WERI-Rb-1 (cell line): ENCODE measurements around the gene IL4R.

Experiments
- DNase-seq: peaks from one replicate; pipeline ENCODE4 v3.0.0-alpha.2; 2020
- H3K27ac ChIP-seq: fragments of 250-450 bp; sonication (Bioruptor Pico); 2 replicates; pipeline ENCODE4 v1.5.1; 2020; ENCODE audit warnings: mild to moderate bottlenecking, moderate library complexity
- H3K27me3 ChIP-seq: fragments of 250-450 bp; sonication (Bioruptor Pico); 2 replicates; pipeline ENCODE4 v1.5.1; 2021; ENCODE audit warnings: mild to moderate bottlenecking, low read depth, moderate library complexity; ENCODE audit not compliant: insufficient read depth, severe bottlenecking
- H3K36me3 ChIP-seq: fragments of 250-450 bp; sonication (Bioruptor Pico); 2 replicates; pipeline ENCODE4 v1.5.1; 2020; ENCODE audit warnings: mild to moderate bottlenecking, moderate library complexity
- H3K4me3 ChIP-seq: 2 replicates; pipeline ENCODE4 v1.5.1; 2011; ENCODE audit warnings: low read depth, mild to moderate bottlenecking, control low read depth, low read length
- H3K9me3 ChIP-seq: fragments of 250-450 bp; sonication (Bioruptor Pico); 2 replicates; pipeline ENCODE4 v1.5.1; 2021; ENCODE audit warnings: mild to moderate bottlenecking, moderate library complexity; ENCODE audit not compliant: severe bottlenecking
- CTCF ChIP-seq: IDR thresholded peaks from 2 replicates; pipeline ENCODE4 v1.5.1; 2011; ENCODE audit warnings: low read depth, mild to moderate bottlenecking, control low read depth, inconsistent platforms, low read length

IL4R gene

GRCh38 chr16:27275394-27275793 lies 38.4 kb upstream of the IL4R start:
- no peak for TF ChIP-seq CTCF
- Histone ChIP-seq H3K9me3 (no peaks in the 10 kb centered on the region), H3K27me3 (no peaks in the 10 kb centered on the region), H3K36me3 (no peaks in the 10 kb centered on the region), H3K4me3 (no peak overlapping the region), H3K27ac (no peak overlapping the region)
- no peak for DNase-seq

- Histone ChIP-seq H3K36me3 (no peaks in the 10 kb centered on the region), H3K27me3 (no peaks in the 10 kb centered on the region), H3K9me3 (no peaks in the 10 kb centered on the region), H3K4me3 (no peak overlapping the region), H3K27ac (no peak overlapping the region)
- TF ChIP-seq CTCF = no peak
- no peak for DNase-seq
These were observed 32.5 kb upstream of the IL4R start for GRCh38 chr16:27281243-27281642.

DNA sequence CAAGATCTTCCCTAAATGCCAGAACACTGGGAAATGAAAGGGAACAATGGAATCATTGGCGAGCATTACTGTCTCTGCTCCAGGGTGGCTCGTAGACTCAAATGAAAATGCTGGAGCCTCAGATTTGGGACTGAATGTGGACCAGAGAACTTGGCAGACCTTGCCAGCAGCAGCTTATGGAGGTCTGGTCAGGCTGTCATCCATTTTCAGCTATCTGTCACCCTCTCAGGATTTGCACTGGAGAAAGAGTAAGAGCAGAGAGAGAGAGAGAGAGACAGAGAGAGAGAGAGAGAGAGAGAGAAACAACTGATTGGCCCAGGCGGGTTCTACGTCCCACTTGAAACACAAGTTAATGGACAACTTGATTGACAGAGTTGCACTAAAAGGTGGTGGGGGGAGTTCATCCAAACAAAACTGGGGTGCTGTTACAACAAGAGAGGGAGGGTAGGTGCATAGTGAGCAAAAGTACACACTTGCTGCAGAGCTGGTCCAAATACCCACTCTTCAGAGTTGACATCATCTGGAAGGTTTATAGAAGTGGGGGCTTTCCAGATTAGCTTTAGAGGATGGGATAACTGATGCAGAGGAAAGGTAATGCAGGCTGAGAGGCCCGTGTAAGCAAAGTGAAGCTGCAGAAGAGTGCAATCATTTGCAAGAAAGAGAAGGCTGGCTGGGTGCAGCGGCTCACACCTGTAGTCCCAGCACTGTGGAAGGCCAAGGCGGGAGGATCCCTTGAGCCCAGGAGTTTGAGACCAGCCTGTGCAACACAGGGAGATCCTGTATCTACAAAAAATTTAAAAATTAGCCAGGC lies 28.7 kb upstream of the IL4R start:
- Histone ChIP-seq H3K36me3 (no peaks in the 10 kb centered on the region), H3K9me3 (no peaks in the 10 kb centered on the region), H3K27ac (no peak overlapping the region), H3K27me3 (no peaks in the 10 kb centered on the region), H3K4me3 (no peak overlapping the region)
- DNase-seq = no peak
- TF ChIP-seq CTCF = no peak

- TF ChIP-seq CTCF = no peak
- Histone ChIP-seq H3K36me3 (no peaks in the 10 kb centered on the region), H3K27me3 (no peaks in the 10 kb centered on the region), H3K4me3 (no peak overlapping the region), H3K27ac (no peak overlapping the region), H3K9me3 (no peaks in the 10 kb centered on the region)
- DNase-seq = no peak
These were observed 28.0 kb upstream of the IL4R start for GRCh38 chr16:27285676-27286196.

DNA sequence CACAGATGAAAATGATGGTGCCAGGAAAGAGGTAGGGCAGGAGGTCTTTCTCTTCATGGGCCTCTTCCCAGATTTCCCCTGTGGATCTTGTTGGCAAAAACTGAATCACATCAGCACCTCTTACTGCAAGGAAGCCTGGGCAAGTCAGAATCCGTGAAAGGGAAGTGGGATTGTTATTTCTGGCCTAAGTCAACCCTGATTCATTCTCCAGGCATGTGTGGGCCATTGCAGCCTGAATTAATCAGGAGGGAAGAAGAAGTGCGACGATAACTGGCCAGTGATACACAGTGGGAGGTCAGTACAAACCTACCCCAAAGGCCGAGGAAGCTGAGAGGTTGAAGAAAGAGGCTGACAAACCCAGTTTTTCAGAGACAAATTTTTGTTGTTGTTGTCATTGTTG lies 27.3 kb upstream of the IL4R start:
- Histone ChIP-seq H3K4me3 (no peak overlapping the region), H3K9me3 (no peaks in the 10 kb centered on the region), H3K27me3 (no peaks in the 10 kb centered on the region), H3K36me3 (no peaks in the 10 kb centered on the region), H3K27ac (no peak overlapping the region)
- no peak for DNase-seq
- no peak for TF ChIP-seq CTCF
